ENCODE results near the gene LRRC4C. TPM values are rescaled to one million over a fixed set of nuclear protein-coding genes. Genes with fewer than 3 reads are reported as not detected.

LRRC4C gene
- total and polyA plus RNA-seq, 10 of the 15 experiments (the other 5 are each of a cell fraction or from before 2014, with no cell fraction given): 1.5 TPM; not detected in 9

- ChIA-PET POLR2A (interaction anchor here (0.7 kb wide), 1 partner anchor 725 kb away, joined by 3 read pairs; no protein-coding TSS in a partner anchor), RAD21 (ENCODE audit: unreplicated experiment) (no interaction called here), SMC1A (ENCODE audit: uncharacterized antibody, unreplicated experiment) (interaction anchor here (0.6 kb wide), 1 partner anchor 207 kb away, joined by 3 read pairs; no protein-coding TSS in a partner anchor), CTCF (no interaction called here)
- Histone ChIP-seq H3K4me3 (no peak overlapping the region), H3K9me3 (replicated peaks; ENCODE audit: control insufficient read depth, insufficient read depth, low read length) (no peaks in the 10 kb centered on the region), H3K27ac (ENCODE audit: control insufficient read depth, insufficient read depth) (no peak overlapping the region), H3K79me2 (ENCODE audit: control insufficient read depth, insufficient read depth, low read length) (no peaks in the 10 kb centered on the region), H3K36me3 (ENCODE audit: control insufficient read depth in 2 of 2, insufficient read depth in 2 of 2, low read length in 1 of 2) (no peaks in the 10 kb centered on the region), H3K9ac (ENCODE audit: control insufficient read depth, insufficient read depth, low read length) (no peak overlapping the region), H2AFZ (ENCODE audit: control insufficient read depth, low read depth, low read length) (no peak overlapping the region), H4K20me1 (ENCODE audit: control insufficient read depth, insufficient read depth) (no peaks in the 10 kb centered on the region), H3K4me2 (ENCODE audit: control insufficient read depth, insufficient read depth) (no peak overlapping the region), H3K4me1 (ENCODE audit: control insufficient read depth, insufficient read depth, low read length) (no peaks in the 10 kb centered on the region), H3K27me3 (replicated peaks in 1 of 2; ENCODE audit: control insufficient read depth in 2 of 2, insufficient read depth in 2 of 2, low read length in 1 of 2) (no peaks in the 10 kb centered on the region)
- ATAC-seq (no peak), FAIRE-seq (no peak), DNase-seq (ENCODE audit: low read depth, low spot score) (no peak)
- in situ Hi-C loops (cut with MboI) (no loop called here), intact Hi-C loops (cut with micrococcal nuclease; ENCODE audit: unreplicated experiment) (no loop called here)
- no peak for TF ChIP-seq ESRRA (IDR thresholded peaks at IDR 0.05; ENCODE audit: low read length)
- no peak for TF ChIP-seq E4F1 (IDR thresholded peaks at IDR 0.05; ENCODE audit: borderline replicate concordance, partially characterized antibody)
- no peak for TF ChIP-seq RB1 (IDR thresholded peaks at IDR 0.05; ENCODE audit: borderline replicate concordance)
- no peak for TF ChIP-seq MYB (IDR thresholded peaks at IDR 0.05; ENCODE audit: borderline replicate concordance, low read depth, low read length)
- TF ChIP-seq ZBTB11 (CRISPR knock-in tag; IDR thresholded peaks at IDR 0.05): no peak
- TF ChIP-seq USF2 (IDR thresholded peaks at IDR 0.05; ENCODE audit: borderline replicate concordance, low read depth, low read length): no peak
- no peak for TF ChIP-seq SRF (IDR thresholded peaks at IDR 0.05; ENCODE audit: low read depth in 2 of 2, low read length in 2 of 2)
- no peak for TF ChIP-seq E2F4 (IDR thresholded peaks at IDR 0.05; ENCODE audit: low read depth, low read length)
- no peak for TF ChIP-seq RFX5 (IDR thresholded peaks at IDR 0.05; ENCODE audit: low read depth, low read length)
- no peak for TF ChIP-seq CUX1 (IDR thresholded peaks at IDR 0.05; ENCODE audit: insufficient replicate concordance, low read depth, low read length)
- no TSS peak for BruUV-seq (replicated peaks)
Observed at GRCh38 chr11:40513281-40513680, 946.2 kb downstream of the LRRC4C start.
